ENCODE results near the gene CYP2B6. TPM values are rescaled to one million over a fixed set of nuclear protein-coding genes. Genes with fewer than 3 reads are reported as not detected.

CYP2B6 gene
- total RNA-seq, 3 donors from 2014 or later (not counting 1 experiment from before 2014, with no cell fraction given): not detected

- no peaks in the 10 kb centered on the region for H3K4me1 ChIP-seq (ENCODE audit: control insufficient read depth, insufficient read depth, low read length)
- H3K36me3 Mint-ChIP-seq: no peaks in the 10 kb centered on the region
- H3K27me3 Mint-ChIP-seq (ENCODE audit: low read depth in 2 of 2): peaks cover 33 to 41% of the 10 kb centered on the region in 2 donors
- no peak overlapping the region for H3K27ac Mint-ChIP-seq
- ATAC-seq (no peak), DNase-seq (no peak)
- 64% methylated on average over 3 of the region's 3 CpGs for WGBS (ENCODE audit: insufficient coverage)
- intact Hi-C loops (cut with micrococcal nuclease): no loop called here
- no peaks in the 10 kb centered on the region for H3K4me1 Mint-ChIP-seq
- H3K27me3 ChIP-seq (ENCODE audit: control insufficient read depth, insufficient read depth, low read length): no peaks in the 10 kb centered on the region
- H3K4me3 Mint-ChIP-seq: no peak overlapping the region
- H3K36me3 ChIP-seq (ENCODE audit: control insufficient read depth, insufficient read depth, low read length): no peaks in the 10 kb centered on the region
- no peak for TF ChIP-seq CTCF (IDR thresholded peaks at IDR 0.05)
- no peak overlapping the region for H3K27ac ChIP-seq (ENCODE audit: low read length)
- no peaks in the 10 kb centered on the region for H3K9me3 Mint-ChIP-seq
- H3K4me3 ChIP-seq (ENCODE audit: low read length): no peak overlapping the region
- no peaks in the 10 kb centered on the region for H3K9me3 ChIP-seq (ENCODE audit: control insufficient read depth, insufficient read depth, low read length)
Measured at GRCh38 chr19:41013359-41013758, 22.3 kb downstream of the CYP2B6 start.

GRCh38 chr19:41014643-41015042 lies 23.6 kb downstream of the CYP2B6 start:
- Mint-ChIP-seq H3K4me3 (no peak overlapping the region), H3K36me3 (no peaks in the 10 kb centered on the region), H3K4me1 (no peaks in the 10 kb centered on the region), H3K27ac (no peak overlapping the region), H3K27me3 (ENCODE audit: low read depth in 2 of 2) (peaks cover 33 to 40% of the 10 kb centered on the region in 2 donors), H3K9me3 (no peaks in the 10 kb centered on the region)
- Histone ChIP-seq H3K36me3 (ENCODE audit: control insufficient read depth, insufficient read depth, low read length) (no peaks in the 10 kb centered on the region), H3K27ac (ENCODE audit: low read length) (no peak overlapping the region), H3K4me1 (ENCODE audit: control insufficient read depth, insufficient read depth, low read length) (no peaks in the 10 kb centered on the region), H3K27me3 (ENCODE audit: control insufficient read depth, insufficient read depth, low read length) (no peaks in the 10 kb centered on the region), H3K9me3 (ENCODE audit: control insufficient read depth, insufficient read depth, low read length) (no peaks in the 10 kb centered on the region), H3K4me3 (ENCODE audit: low read length) (no peak overlapping the region)
- ATAC-seq: no peak
- no peak for DNase-seq
- intact Hi-C loops (cut with micrococcal nuclease): no loop called here
- TF ChIP-seq CTCF (IDR thresholded peaks at IDR 0.05): no peak
- 81% methylated on average over 1 of the region's 1 CpG for WGBS (ENCODE audit: insufficient coverage)

GRCh38 chr19:41016488-41017071 lies 25.5 kb downstream of the CYP2B6 start:
- H3K4me3 ChIP-seq (ENCODE audit: low read length): no peak overlapping the region
- no peak for TF ChIP-seq CTCF (IDR thresholded peaks at IDR 0.05)
- peaks cover 21 to 26% of the 10 kb centered on the region in 2 donors for H3K27me3 Mint-ChIP-seq (ENCODE audit: low read depth in 2 of 2)
- H3K4me1 Mint-ChIP-seq: no peaks in the 10 kb centered on the region
- no peaks in the 10 kb centered on the region for H3K27me3 ChIP-seq (ENCODE audit: control insufficient read depth, insufficient read depth, low read length)
- WGBS (ENCODE audit: insufficient coverage): 40% methylated on average over 10 of the region's 12 CpGs
- H3K27ac Mint-ChIP-seq: no peak overlapping the region
- no peaks in the 10 kb centered on the region for H3K9me3 ChIP-seq (ENCODE audit: control insufficient read depth, insufficient read depth, low read length)
- H3K4me3 Mint-ChIP-seq: no peak overlapping the region
- H3K27ac ChIP-seq (ENCODE audit: low read length): no peak overlapping the region
- H3K36me3 ChIP-seq (ENCODE audit: control insufficient read depth, insufficient read depth, low read length): no peaks in the 10 kb centered on the region
- DNase-seq: peak in 1 of 2 donors; percentile 19
- intact Hi-C loops (cut with micrococcal nuclease): no loop called here
- peak in 2 of 3 donors; percentile 37 to 71 for ATAC-seq
- no peaks in the 10 kb centered on the region for H3K4me1 ChIP-seq (ENCODE audit: control insufficient read depth, insufficient read depth, low read length)
- H3K36me3 Mint-ChIP-seq: no peaks in the 10 kb centered on the region
- H3K9me3 Mint-ChIP-seq: no peaks in the 10 kb centered on the region

- Mint-ChIP-seq H3K27ac (no peak overlapping the region), H3K27me3 (ENCODE audit: low read depth in 2 of 2) (peaks cover 9 to 15% of the 10 kb centered on the region in 2 donors), H3K9me3 (no peaks in the 10 kb centered on the region), H3K4me3 (no peak overlapping the region), H3K4me1 (no peaks in the 10 kb centered on the region), H3K36me3 (no peaks in the 10 kb centered on the region)
- no peaks in the 10 kb centered on the region for H3K4me1 ChIP-seq (ENCODE audit: control insufficient read depth, insufficient read depth, low read length)
- H3K27ac ChIP-seq (ENCODE audit: low read length): no peak overlapping the region
- ATAC-seq (no peak), DNase-seq (no peak)
- H3K27me3 ChIP-seq (ENCODE audit: control insufficient read depth, insufficient read depth, low read length): no peaks in the 10 kb centered on the region
- WGBS (ENCODE audit: insufficient coverage): 94% methylated on average over 15 of the region's 15 CpGs
- no peak overlapping the region for H3K4me3 ChIP-seq (ENCODE audit: low read length)
- intact Hi-C loops (cut with micrococcal nuclease): no loop called here
- no peak for TF ChIP-seq CTCF (IDR thresholded peaks at IDR 0.05)
- no peaks in the 10 kb centered on the region for H3K36me3 ChIP-seq (ENCODE audit: control insufficient read depth, insufficient read depth, low read length)
- no peaks in the 10 kb centered on the region for H3K9me3 ChIP-seq (ENCODE audit: control insufficient read depth, insufficient read depth, low read length)
Measured at GRCh38 chr19:41018736-41019290, 27.7 kb downstream of the CYP2B6 start.
